HepG2 (cell line): ENCODE measurements around the gene LMOD3. TPM values are rescaled to one million over a fixed set of nuclear protein-coding genes. Genes with fewer than 3 reads are reported as not detected.

ENCODE experiments used
- ATAC-seq: fragments of 200-7000 bp; cut with Tn5 transposase; 3 replicates; pipeline ENCODE4 v1.9.1; 2020; ENCODE audit warnings: mild to moderate bottlenecking, moderate library complexity
- Bru-seq: library from RNA; stranded (reverse); fragments of 400-500 nt; gene quantifications from one replicate; lab custom pipeline; 2021; lab: Mats Ljungman, UMichigan
- BruChase-seq, 2 experiments: library from RNA; stranded (reverse); fragments of 400-500 nt; gene quantifications; one replicate each; lab custom pipeline; 2021; lab: Mats Ljungman, UMichigan
- BruUV-seq: library from RNA; stranded (reverse); fragments of 400-500 nt; replicated peaks from 2 replicates; lab custom pipeline; 2021; lab: Mats Ljungman, UMichigan
- CTCF ChIA-PET: fragments of 300-600 bp; formaldehyde crosslinking; extraction: SDS; loops from one replicate; lab custom pipeline; 2021; ENCODE audit warnings: low total read pairs, inconsistent platforms, low intra/inter-chr PET ratio; lab: Yijun Ruan, JAX
- POLR2A ChIA-PET: fragments of 350-600 bp; sonication (Branson Sonifier 250); formaldehyde crosslinking; loops from one replicate; lab custom pipeline; 2020; ENCODE audit warnings: antibody characterized with exemption, inconsistent platforms; lab: Yijun Ruan, JAX
- DNase-seq: peaks from one replicate; pipeline ENCODE4 v3.0.0-alpha.2; 2015; ENCODE audit warnings: low spot score
- FAIRE-seq: peaks from 3 replicates; lab custom pipeline; 2011; peaks lifted over from hg19 to GRCh38; lab: Jason Lieb, UNC
- H2AFZ ChIP-seq: one replicate; pipeline ENCODE4 v1.6.1; 2011; ENCODE audit warnings: low read length, inconsistent platforms
- H3K27ac ChIP-seq: fragments of 300-600 bp; 3 replicates; pipeline ENCODE4 v1.8.0; 2011; ENCODE audit warnings: mixed run types, mild to moderate bottlenecking, mixed read lengths, low read length, inconsistent platforms; ENCODE audit not compliant: insufficient read depth; ENCODE audit errors: extremely low read length
- H3K27me3 ChIP-seq, 2 experiments: fragments of 200-600 bp in 1 of 2; 2 replicates in 1 of 2; 3 replicates in 1 of 2; pipeline versions ENCODE4 v1.6.0 to v1.8.0; 2011; ENCODE audit warnings: low read length in 2 of 2, mild to moderate bottlenecking in 2 of 2, moderate library complexity in 2 of 2, inconsistent platforms in 1 of 2; ENCODE audit not compliant: insufficient read depth in 2 of 2, control insufficient read depth in 1 of 2
- H3K36me3 ChIP-seq, 2 experiments: fragments of 200-600 bp in 1 of 2; replicated peaks in 1 of 2; 2 replicates in 1 of 2; 3 replicates in 1 of 2; pipeline versions ENCODE4 v1.5.1 to v1.8.0; 2011; ENCODE audit warnings: low read length in 2 of 2, inconsistent platforms in 1 of 2; ENCODE audit not compliant: insufficient read depth in 2 of 2, control insufficient read depth in 1 of 2
- H3K4me1 ChIP-seq: 2 replicates; pipeline ENCODE4 v1.5.1; 2012; ENCODE audit warnings: low read length, inconsistent platforms; ENCODE audit not compliant: insufficient read depth
- H3K4me2 ChIP-seq: 2 replicates; pipeline ENCODE4 v1.6.0; 2011; ENCODE audit warnings: low read depth, low read length, inconsistent platforms
- H3K4me3 ChIP-seq, 3 experiments: fragments of 200-600 bp in 1 of 3; sonication (generic), shearing (Covaris generic) in 1 of 3; replicated peaks in 1 of 3; 2 replicates each; pipeline ENCODE4 v1.5.1; 2011 to 2016; ENCODE audit warnings: low read length in 3 of 3, inconsistent platforms in 2 of 3, low read depth in 2 of 3, mild to moderate bottlenecking in 2 of 3, control low read depth in 1 of 3, mixed read lengths in 1 of 3; ENCODE audit not compliant: insufficient read depth in 1 of 3
- H3K79me2 ChIP-seq: one replicate; pipeline ENCODE4 v1.6.1; 2011; ENCODE audit warnings: low read length, inconsistent platforms; ENCODE audit not compliant: insufficient read depth
- H3K9ac ChIP-seq: 2 replicates; pipeline ENCODE4 v1.6.0; 2011; ENCODE audit warnings: mild to moderate bottlenecking, low read depth, low read length, inconsistent platforms; ENCODE audit not compliant: insufficient read depth
- H3K9me3 ChIP-seq: 2 replicates; pipeline ENCODE4 v1.5.1; 2012; ENCODE audit warnings: mild to moderate bottlenecking, low read length
- H4K20me1 ChIP-seq: 2 replicates; pipeline ENCODE4 v1.6.0; 2011; ENCODE audit warnings: inconsistent platforms, mild to moderate bottlenecking, low read length, moderate library complexity; ENCODE audit not compliant: insufficient read depth
- DZIP1 ChIP-seq: sonication (generic); formaldehyde crosslinking; IDR thresholded peaks from 2 replicates; pipeline ENCODE4 v1.5.0; 2020; ENCODE audit warnings: mild to moderate bottlenecking, missing genetic modification reagents
- MEIS2 ChIP-seq: sonication (generic); formaldehyde crosslinking; IDR thresholded peaks from 2 replicates; pipeline ENCODE4 v1.9.0; 2021; ENCODE audit warnings: mild to moderate bottlenecking, missing genetic modification reagents
- MTA1 ChIP-seq: sonication (generic); formaldehyde crosslinking; IDR thresholded peaks from 2 replicates; pipeline ENCODE4 v1.4.0; 2020; ENCODE audit warnings: missing genetic modification reagents, mild to moderate bottlenecking, borderline replicate concordance
- WGBS: methylation state at CpG from one replicate; pipeline ENCODE4 v1.1.6; 2017; ENCODE audit warnings: low lambda C conversion rate; 5-methylcytosine and 5-hydroxymethylcytosine counted together
- in situ Hi-C: cut with HindIII; loops from 2 replicates; pipeline ENCODE4 v1.10.0; 2017; ENCODE audit warnings: low pct_unique_long_range_greater_than_20kb; ENCODE audit not compliant: extremely low pct_ligation_motif_present
- intact Hi-C: fragments of 100-400 bp; cut with micrococcal nuclease; formaldehyde crosslinking; loops from one replicate; pipeline ENCODE4 v1.10.0; 2022; ENCODE audit not compliant: unreplicated experiment
- long read RNA-seq, 2 experiments: library from RNA in 1 of 2; library from polyadenylated mRNA in 1 of 2; stranded (forward) in 1 of 2; unstranded in 1 of 2; transcript quantifications; one replicate each; pipeline ENCODE4 v2.0.0, GENCODE V29; 2019 to 2022
- polyA minus RNA-seq, 3 experiments: library from RNA; depleted of rRNA, polyadenylated mRNA; stranded (reverse); fragments of >200 nt; gene quantifications; 2 replicates each; pipeline ENCODE4 v1.2.3, GENCODE V29; 2011; ENCODE audit warnings: low replicate concordance in 1 of 3
- polyA plus RNA-seq, 8 experiments: library from polyadenylated mRNA; depleted of rRNA in 3 of 8; stranded (reverse) in 7 of 8; unstranded in 1 of 8; fragments of >200 nt; fragmentation: Illumina TruSeq in 4 of 8; extraction: Trizol in 4 of 8; gene quantifications; 2 replicates each; pipeline versions ENCODE4 v1.2.1 to v1.2.3, GENCODE V29; 2011 to 2016; ENCODE audit warnings: low read depth in 4 of 8, missing spikeins in 1 of 8, mixed read lengths in 1 of 8; ENCODE audit not compliant: insufficient read depth in 1 of 8
- total RNA-seq, 5 experiments: library from RNA; depleted of rRNA; stranded (reverse); fragments of >200 nt; fragmentation: Illumina TruSeq; extraction: Trizol; gene quantifications; 2 replicates each; pipeline ENCODE4 v1.2.3, GENCODE V29; 2016; ENCODE audit warnings: low read depth in 1 of 5
- TF ChIP-seq, protein P1 (sequence below): sonication (generic); formaldehyde crosslinking; IDR thresholded peaks from 2 replicates; pipeline ENCODE4 v1.5.0; 2020; ENCODE audit warnings: mild to moderate bottlenecking, missing genetic modification reagents

The LMOD3 gene
- total RNA-seq (2016; rRNA removed; fragmentation: Illumina TruSeq; extraction: Trizol) = not detected in 2 replicates
- total RNA-seq (2016; cell fraction: cytosol; rRNA removed; fragmentation: Illumina TruSeq; extraction: Trizol; ENCODE audit: low read depth) = not detected in 2 replicates
- not detected in 2 replicates for total RNA-seq (2016; cell fraction: insoluble cytoplasmic fraction; rRNA removed; fragmentation: Illumina TruSeq; extraction: Trizol)
- total RNA-seq (2016; cell fraction: membrane; rRNA removed; fragmentation: Illumina TruSeq; extraction: Trizol) = not detected in 2 replicates
- total RNA-seq (2016; cell fraction: nucleus; rRNA removed; fragmentation: Illumina TruSeq; extraction: Trizol) = not detected in 2 replicates
- not detected in 2 replicates for polyA plus RNA-seq (2011; rRNA removed)
- not detected in 2 replicates for polyA plus RNA-seq (2011; cell fraction: cytosol; rRNA removed)
- polyA plus RNA-seq (2011; cell fraction: nucleus; rRNA removed) = not detected in 2 replicates
- polyA plus RNA-seq (2012) = not detected in 2 replicates
- polyA plus RNA-seq (2016; cell fraction: cytosol; fragmentation: Illumina TruSeq; extraction: Trizol; ENCODE audit: low read depth) = not detected in 2 replicates
- polyA plus RNA-seq (2016; cell fraction: insoluble cytoplasmic fraction; fragmentation: Illumina TruSeq; extraction: Trizol; ENCODE audit: low read depth) = not detected in 2 replicates
- polyA plus RNA-seq (2016; cell fraction: membrane; fragmentation: Illumina TruSeq; extraction: Trizol; ENCODE audit: low read depth) = not detected in 2 replicates
- polyA plus RNA-seq (2016; cell fraction: nucleus; fragmentation: Illumina TruSeq; extraction: Trizol; ENCODE audit: insufficient read depth, low read depth) = not detected in 2 replicates
- polyA minus RNA-seq (2011; rRNA and poly(A)+ RNA removed; ENCODE audit: low replicate concordance) = not detected in 2 replicates
- polyA minus RNA-seq (2011; cell fraction: cytosol; rRNA and poly(A)+ RNA removed) = not detected in 2 replicates
- polyA minus RNA-seq (2011; cell fraction: nucleus; rRNA and poly(A)+ RNA removed) = not detected in 2 replicates
- Bru-seq, nascent RNA = not detected
- BruChase-seq, experiment 1, labeled RNA remaining after a 6-hour chase = not detected
- BruChase-seq, experiment 2, labeled RNA remaining after a 2-hour chase = not detected
- long read RNA-seq, experiment 1 = 0 reads
- long read RNA-seq, experiment 2 = 0 reads

GRCh38 chr3:69122403-69122802 lies at the start of gene LMOD3:
Gene LMOD3, minus strand, starts transcription at chr3:69122595. Its CDS starts 209 bp downstream, at chr3:69122386.
- ChIA-PET CTCF (interaction anchor here (2.4 kb wide), 1 partner anchor 184 kb away, joined by 18 read pairs; no protein-coding TSS in a partner anchor), POLR2A (no interaction called here)
- Histone ChIP-seq H3K9ac (no peak within 1 kb of the TSS), H3K27ac (no peak within 1 kb of the TSS), H3K27me3 (no peaks in the 10 kb centered on the region), H3K4me1 (no peaks in the 10 kb centered on the region), H3K79me2 (no peaks in the 10 kb centered on the region)
- ATAC-seq = no peak
- DNase-seq = no peak
- BruUV-seq = no TSS peak
- TF ChIP-seq MEIS2 (CRISPR knock-in tag) (no peak), MTA1 (no peak), DZIP1 (no peak)
- TF ChIP-seq, protein P1, sequence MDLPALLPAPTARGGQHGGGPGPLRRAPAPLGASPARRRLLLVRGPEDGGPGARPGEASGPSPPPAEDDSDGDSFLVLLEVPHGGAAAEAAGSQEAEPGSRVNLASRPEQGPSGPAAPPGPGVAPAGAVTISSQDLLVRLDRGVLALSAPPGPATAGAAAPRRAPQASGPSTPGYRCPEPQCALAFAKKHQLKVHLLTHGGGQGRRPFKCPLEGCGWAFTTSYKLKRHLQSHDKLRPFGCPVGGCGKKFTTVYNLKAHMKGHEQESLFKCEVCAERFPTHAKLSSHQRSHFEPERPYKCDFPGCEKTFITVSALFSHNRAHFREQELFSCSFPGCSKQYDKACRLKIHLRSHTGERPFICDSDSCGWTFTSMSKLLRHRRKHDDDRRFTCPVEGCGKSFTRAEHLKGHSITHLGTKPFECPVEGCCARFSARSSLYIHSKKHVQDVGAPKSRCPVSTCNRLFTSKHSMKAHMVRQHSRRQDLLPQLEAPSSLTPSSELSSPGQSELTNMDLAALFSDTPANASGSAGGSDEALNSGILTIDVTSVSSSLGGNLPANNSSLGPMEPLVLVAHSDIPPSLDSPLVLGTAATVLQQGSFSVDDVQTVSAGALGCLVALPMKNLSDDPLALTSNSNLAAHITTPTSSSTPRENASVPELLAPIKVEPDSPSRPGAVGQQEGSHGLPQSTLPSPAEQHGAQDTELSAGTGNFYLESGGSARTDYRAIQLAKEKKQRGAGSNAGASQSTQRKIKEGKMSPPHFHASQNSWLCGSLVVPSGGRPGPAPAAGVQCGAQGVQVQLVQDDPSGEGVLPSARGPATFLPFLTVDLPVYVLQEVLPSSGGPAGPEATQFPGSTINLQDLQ (CRISPR knock-in tag) = no peak
- TF ChIP-seq, all 625 proteins: peak for 0
- 0 out of 2 replicates have a peak within 1 kb of the TSS, but pooled peaks have one; percentile 19 for H3K4me2 ChIP-seq
- H4K20me1 ChIP-seq = no peaks in the 10 kb centered on the region
- no peak within 1 kb of the TSS for H2AFZ ChIP-seq
- H3K4me3 ChIP-seq = no peak within 1 kb of the TSS; a peak in 1 of 6 replicates
- intact Hi-C loops = loop anchor here (5.0 kb wide), 1 partner anchor 290 kb away; no protein-coding TSS in a partner anchor
- H3K9me3 ChIP-seq = no peaks in the 10 kb centered on the region
- H3K36me3 ChIP-seq = no peaks in the 10 kb centered on the region
- in situ Hi-C loops = loop anchor here (25.0 kb wide), 1 partner anchor 540 kb away; no protein-coding TSS in a partner anchor
- WGBS = 32% methylated on average over 3 of the region's 3 CpGs
- no peak for FAIRE-seq
